ENCODE measurements around the gene VEPH1.

Gene VEPH1

GRCh38 chr3:157445857-157446256 is 57.4 kb downstream of the VEPH1 start:
- no peak overlapping the region for H3K4me3 ChIP-seq (ENCODE audit: low read length)
- DNase-seq (ENCODE audit: low read depth), result peak; percentile 88
- no peaks in the 10 kb centered on the region for H3K9me3 ChIP-seq (ENCODE audit: control insufficient read depth, low read length)
- peak overlapping the region; percentile 96 for H3K9ac ChIP-seq (ENCODE audit: low read length)
- H3K4me1 ChIP-seq (ENCODE audit: control insufficient read depth, insufficient read depth, low read length), result peaks cover 40% of the 10 kb centered on the region
- H3K27me3 ChIP-seq (replicated peaks; ENCODE audit: control insufficient read depth, insufficient read depth, low read length), result no peaks in the 10 kb centered on the region
- H3K36me3 ChIP-seq (ENCODE audit: control insufficient read depth, insufficient read depth, low read length, severe bottlenecking), result peaks cover 18% of the 10 kb centered on the region

DNA sequence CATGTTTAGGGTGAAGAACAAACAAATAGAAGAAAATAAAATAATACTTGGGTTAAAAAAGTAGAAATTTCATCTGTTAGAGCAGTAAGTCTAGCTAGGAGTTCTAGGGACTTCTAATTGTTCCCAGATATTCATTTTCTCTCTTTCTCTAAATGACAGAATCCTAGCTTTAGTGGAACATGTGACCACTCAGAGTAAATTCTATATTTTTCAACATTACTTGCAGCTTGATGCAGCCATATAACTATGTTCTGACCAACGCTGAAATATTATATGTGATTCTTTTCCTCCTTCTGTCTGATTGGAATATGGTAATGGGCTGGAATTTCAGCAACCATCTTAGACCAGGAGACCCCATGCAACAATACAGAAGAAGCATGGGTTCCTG is 58.4 kb downstream of the VEPH1 start:
- no peak for DNase-seq (ENCODE audit: low read depth)
- H3K36me3 ChIP-seq (ENCODE audit: control insufficient read depth, insufficient read depth, low read length, severe bottlenecking), result peaks cover 26% of the 10 kb centered on the region
- peaks cover 40% of the 10 kb centered on the region for H3K4me1 ChIP-seq (ENCODE audit: control insufficient read depth, insufficient read depth, low read length)
- peak overlapping the region; percentile 96 for H3K9ac ChIP-seq (ENCODE audit: low read length)
- no peak overlapping the region for H3K4me3 ChIP-seq (ENCODE audit: low read length)
- H3K27me3 ChIP-seq (replicated peaks; ENCODE audit: control insufficient read depth, insufficient read depth, low read length), result no peaks in the 10 kb centered on the region
- no peaks in the 10 kb centered on the region for H3K9me3 ChIP-seq (ENCODE audit: control insufficient read depth, low read length)

GRCh38 chr3:157443905-157444796 is 59.1 kb downstream of the VEPH1 start:
- peaks cover 29% of the 10 kb centered on the region for H3K36me3 ChIP-seq (ENCODE audit: control insufficient read depth, insufficient read depth, low read length, severe bottlenecking)

GRCh38 chr3:157442729-157443128 is 60.5 kb downstream of the VEPH1 start:
- H3K36me3 ChIP-seq (ENCODE audit: control insufficient read depth, insufficient read depth, low read length, severe bottlenecking), result peaks cover 33% of the 10 kb centered on the region
- no peaks in the 10 kb centered on the region for H3K27me3 ChIP-seq (replicated peaks; ENCODE audit: control insufficient read depth, insufficient read depth, low read length)
- peak; percentile 42 for DNase-seq (ENCODE audit: low read depth)
- peak overlapping the region; percentile 96 for H3K9ac ChIP-seq (ENCODE audit: low read length)
- H3K4me1 ChIP-seq (ENCODE audit: control insufficient read depth, insufficient read depth, low read length), result peaks cover 40% of the 10 kb centered on the region
- H3K9me3 ChIP-seq (ENCODE audit: control insufficient read depth, low read length), result no peaks in the 10 kb centered on the region
- peak overlapping the region; percentile 95 for H3K4me3 ChIP-seq (ENCODE audit: low read length)

More at GRCh38 chr3:157443905-157444796, 59.1 kb downstream of the VEPH1 start:
- peaks cover 40% of the 10 kb centered on the region for H3K4me1 ChIP-seq (ENCODE audit: control insufficient read depth, insufficient read depth, low read length)
- H3K27me3 ChIP-seq (replicated peaks; ENCODE audit: control insufficient read depth, insufficient read depth, low read length), result no peaks in the 10 kb centered on the region
- no peak overlapping the region for H3K4me3 ChIP-seq (ENCODE audit: low read length)
- H3K9me3 ChIP-seq (ENCODE audit: control insufficient read depth, low read length), result no peaks in the 10 kb centered on the region
- H3K9ac ChIP-seq (ENCODE audit: low read length), result peak overlapping the region; percentile 96
- peak; percentile 74 for DNase-seq (ENCODE audit: low read depth)

- DNase-seq (ENCODE audit: low read depth), result no peak
- Histone ChIP-seq H3K9ac (ENCODE audit: low read length) (peak overlapping the region; percentile 96), H3K36me3 (ENCODE audit: control insufficient read depth, insufficient read depth, low read length, severe bottlenecking) (peaks cover 33% of the 10 kb centered on the region), H3K4me1 (ENCODE audit: control insufficient read depth, insufficient read depth, low read length) (peaks cover 27% of the 10 kb centered on the region), H3K9me3 (ENCODE audit: control insufficient read depth, low read length) (no peaks in the 10 kb centered on the region), H3K27me3 (replicated peaks; ENCODE audit: control insufficient read depth, insufficient read depth, low read length) (no peaks in the 10 kb centered on the region), H3K4me3 (ENCODE audit: low read length) (peak overlapping the region; percentile 95)
Observed at GRCh38 chr3:157441102-157441624, 62.1 kb downstream of the VEPH1 start.

GRCh38 chr3:157438194-157438730 is 65.0 kb downstream of the VEPH1 start:
- Histone ChIP-seq H3K9ac (ENCODE audit: low read length) (peak overlapping the region; percentile 96), H3K4me3 (ENCODE audit: low read length) (peak overlapping the region; percentile 95), H3K27me3 (replicated peaks; ENCODE audit: control insufficient read depth, insufficient read depth, low read length) (no peaks in the 10 kb centered on the region), H3K36me3 (ENCODE audit: control insufficient read depth, insufficient read depth, low read length, severe bottlenecking) (peaks cover 33% of the 10 kb centered on the region), H3K9me3 (ENCODE audit: control insufficient read depth, low read length) (no peaks in the 10 kb centered on the region), H3K4me1 (ENCODE audit: control insufficient read depth, insufficient read depth, low read length) (peaks cover 10% of the 10 kb centered on the region)
- DNase-seq (ENCODE audit: low read depth), result peak; percentile 48

- no peaks in the 10 kb centered on the region for H3K27me3 ChIP-seq (replicated peaks; ENCODE audit: control insufficient read depth, insufficient read depth, low read length)
- H3K4me3 ChIP-seq (ENCODE audit: low read length), result peak within 1 kb of the TSS; percentile 95
- H3K9me3 ChIP-seq (ENCODE audit: control insufficient read depth, low read length), result no peaks in the 10 kb centered on the region
- DNase-seq (ENCODE audit: low read depth), result peak; percentile 91
- peak within 1 kb of the TSS; percentile 96 for H3K9ac ChIP-seq (ENCODE audit: low read length)
- peaks cover 24% of the 10 kb centered on the region for H3K36me3 ChIP-seq (ENCODE audit: control insufficient read depth, insufficient read depth, low read length, severe bottlenecking)
- no peaks in the 10 kb centered on the region for H3K4me1 ChIP-seq (ENCODE audit: control insufficient read depth, insufficient read depth, low read length)
Observed at GRCh38 chr3:157436583-157437291, 66.5 kb downstream of the VEPH1 start, which contains the start of gene PTX3. Gene PTX3, plus strand, starts transcription at chr3:157436850. Its CDS starts 84 bp downstream, at chr3:157436934.

DNA sequence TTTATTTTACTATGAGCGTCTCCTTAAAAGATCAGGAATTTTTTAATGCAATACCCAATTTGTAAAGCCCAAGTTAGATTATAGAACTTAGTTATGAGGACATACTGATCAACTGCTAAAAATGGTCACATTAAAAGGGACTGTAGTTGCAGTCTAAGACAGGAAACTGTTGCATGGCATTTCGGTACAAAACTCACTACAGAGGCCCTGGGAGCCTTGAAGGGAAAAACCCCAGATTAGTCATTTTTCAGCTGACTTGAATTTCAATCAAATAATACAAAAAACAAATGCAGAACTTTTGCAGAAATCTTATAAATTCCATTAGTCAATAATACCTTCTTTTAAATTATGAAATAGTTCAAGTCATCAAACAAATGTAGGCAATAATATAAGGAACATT is 73.5 kb downstream of the VEPH1 start:
- no peaks in the 10 kb centered on the region for H3K36me3 ChIP-seq (ENCODE audit: control insufficient read depth, insufficient read depth, low read length, severe bottlenecking)
- peaks cover 17% of the 10 kb centered on the region for H3K4me1 ChIP-seq (ENCODE audit: control insufficient read depth, insufficient read depth, low read length)
- peak overlapping the region; percentile 43 for H3K4me3 ChIP-seq (ENCODE audit: low read length)
- peak overlapping the region; percentile 60 for H3K9ac ChIP-seq (ENCODE audit: low read length)
- no peaks in the 10 kb centered on the region for H3K27me3 ChIP-seq (replicated peaks; ENCODE audit: control insufficient read depth, insufficient read depth, low read length)
- no peaks in the 10 kb centered on the region for H3K9me3 ChIP-seq (ENCODE audit: control insufficient read depth, low read length)
- peak; percentile 75 for DNase-seq (ENCODE audit: low read depth)

DNA sequence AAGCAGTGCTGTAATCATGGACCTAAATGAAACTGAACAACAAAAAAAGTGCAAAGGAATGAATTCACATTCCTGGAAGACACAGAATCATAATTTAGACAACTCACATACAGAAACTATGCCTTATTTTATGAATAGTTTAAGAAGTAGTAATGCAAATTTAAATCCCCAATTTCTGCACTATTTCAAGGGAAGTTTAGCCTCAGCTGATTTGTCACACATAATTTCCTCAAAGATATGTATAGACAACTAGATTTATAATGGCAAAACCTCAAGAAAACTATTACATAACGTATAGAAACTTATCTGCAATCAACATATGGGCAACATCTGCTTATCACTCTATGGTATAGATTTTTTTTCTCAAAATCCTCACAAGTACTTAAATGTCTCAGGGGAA is 74.4 kb downstream of the VEPH1 start:
- Histone ChIP-seq H3K4me3 (ENCODE audit: low read length) (peak overlapping the region; percentile 13), H3K9ac (ENCODE audit: low read length) (peak overlapping the region; percentile 60), H3K36me3 (ENCODE audit: control insufficient read depth, insufficient read depth, low read length, severe bottlenecking) (no peaks in the 10 kb centered on the region), H3K27me3 (replicated peaks; ENCODE audit: control insufficient read depth, insufficient read depth, low read length) (no peaks in the 10 kb centered on the region), H3K9me3 (ENCODE audit: control insufficient read depth, low read length) (no peaks in the 10 kb centered on the region), H3K4me1 (ENCODE audit: control insufficient read depth, insufficient read depth, low read length) (peaks cover 17% of the 10 kb centered on the region)
- DNase-seq (ENCODE audit: low read depth), result no peak

- Histone ChIP-seq H3K27me3 (replicated peaks; ENCODE audit: control insufficient read depth, insufficient read depth, low read length) (no peaks in the 10 kb centered on the region), H3K4me1 (ENCODE audit: control insufficient read depth, insufficient read depth, low read length) (peaks cover 17% of the 10 kb centered on the region), H3K9me3 (ENCODE audit: control insufficient read depth, low read length) (no peaks in the 10 kb centered on the region), H3K9ac (ENCODE audit: low read length) (no peak overlapping the region), H3K4me3 (ENCODE audit: low read length) (no peak overlapping the region), H3K36me3 (ENCODE audit: control insufficient read depth, insufficient read depth, low read length, severe bottlenecking) (no peaks in the 10 kb centered on the region)
- DNase-seq (ENCODE audit: low read depth), result no peak
Observed at GRCh38 chr3:157427901-157428300, 75.3 kb downstream of the VEPH1 start.

GRCh38 chr3:157423337-157423736 is 79.9 kb downstream of the VEPH1 start:
- Histone ChIP-seq H3K36me3 (ENCODE audit: control insufficient read depth, insufficient read depth, low read length, severe bottlenecking) (no peaks in the 10 kb centered on the region), H3K4me3 (ENCODE audit: low read length) (no peak overlapping the region), H3K27me3 (replicated peaks; ENCODE audit: control insufficient read depth, insufficient read depth, low read length) (no peaks in the 10 kb centered on the region), H3K9me3 (ENCODE audit: control insufficient read depth, low read length) (no peaks in the 10 kb centered on the region), H3K4me1 (ENCODE audit: control insufficient read depth, insufficient read depth, low read length) (peaks cover 9% of the 10 kb centered on the region), H3K9ac (ENCODE audit: low read length) (no peak overlapping the region)
- peak; percentile 19 for DNase-seq (ENCODE audit: low read depth)

Measured in adipocyte (in vitro differentiated cells).